ENCODE measurements around the gene ACAA2.

DNA sequence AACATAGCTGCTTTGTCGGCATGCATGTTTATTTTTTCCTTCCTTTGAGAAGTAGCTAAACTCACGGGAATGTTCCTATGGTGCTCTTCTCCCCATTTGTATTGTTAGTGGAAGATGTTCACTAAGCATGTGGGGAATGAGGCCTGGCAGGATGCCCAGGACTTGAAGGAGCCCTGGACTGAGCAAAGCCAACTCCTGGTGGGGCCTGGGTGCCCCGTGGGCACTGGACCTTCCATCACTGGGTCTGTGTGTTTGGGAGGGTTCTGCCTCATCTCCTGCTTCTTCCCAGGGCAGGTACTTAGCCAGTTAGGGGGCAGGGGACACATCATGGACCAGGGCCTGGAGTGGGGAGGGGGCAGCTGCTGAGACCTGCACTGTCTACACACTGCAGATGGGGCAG, 49.3 kb downstream of the ACAA2 start:
- TF ChIP-seq, protein P1, sequence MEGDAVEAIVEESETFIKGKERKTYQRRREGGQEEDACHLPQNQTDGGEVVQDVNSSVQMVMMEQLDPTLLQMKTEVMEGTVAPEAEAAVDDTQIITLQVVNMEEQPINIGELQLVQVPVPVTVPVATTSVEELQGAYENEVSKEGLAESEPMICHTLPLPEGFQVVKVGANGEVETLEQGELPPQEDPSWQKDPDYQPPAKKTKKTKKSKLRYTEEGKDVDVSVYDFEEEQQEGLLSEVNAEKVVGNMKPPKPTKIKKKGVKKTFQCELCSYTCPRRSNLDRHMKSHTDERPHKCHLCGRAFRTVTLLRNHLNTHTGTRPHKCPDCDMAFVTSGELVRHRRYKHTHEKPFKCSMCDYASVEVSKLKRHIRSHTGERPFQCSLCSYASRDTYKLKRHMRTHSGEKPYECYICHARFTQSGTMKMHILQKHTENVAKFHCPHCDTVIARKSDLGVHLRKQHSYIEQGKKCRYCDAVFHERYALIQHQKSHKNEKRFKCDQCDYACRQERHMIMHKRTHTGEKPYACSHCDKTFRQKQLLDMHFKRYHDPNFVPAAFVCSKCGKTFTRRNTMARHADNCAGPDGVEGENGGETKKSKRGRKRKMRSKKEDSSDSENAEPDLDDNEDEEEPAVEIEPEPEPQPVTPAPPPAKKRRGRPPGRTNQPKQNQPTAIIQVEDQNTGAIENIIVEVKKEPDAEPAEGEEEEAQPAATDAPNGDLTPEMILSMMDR (conservative IDR thresholded peaks at IDR 0.05; ENCODE audit: low read depth in 2 of 2) = no peak
- TF ChIP-seq POLR2AphosphoS5 (IDR thresholded peaks at IDR 0.05; ENCODE audit: low read depth) = no peak
- TF ChIP-seq EZH2 (IDR thresholded peaks at IDR 0.05; ENCODE audit: low read depth, unreplicated experiment) = no peak
- TF ChIP-seq EZH2phosphoT487 (IDR thresholded peaks at IDR 0.05; ENCODE audit: unreplicated experiment) = no peak
- TF ChIP-seq, protein P2, sequence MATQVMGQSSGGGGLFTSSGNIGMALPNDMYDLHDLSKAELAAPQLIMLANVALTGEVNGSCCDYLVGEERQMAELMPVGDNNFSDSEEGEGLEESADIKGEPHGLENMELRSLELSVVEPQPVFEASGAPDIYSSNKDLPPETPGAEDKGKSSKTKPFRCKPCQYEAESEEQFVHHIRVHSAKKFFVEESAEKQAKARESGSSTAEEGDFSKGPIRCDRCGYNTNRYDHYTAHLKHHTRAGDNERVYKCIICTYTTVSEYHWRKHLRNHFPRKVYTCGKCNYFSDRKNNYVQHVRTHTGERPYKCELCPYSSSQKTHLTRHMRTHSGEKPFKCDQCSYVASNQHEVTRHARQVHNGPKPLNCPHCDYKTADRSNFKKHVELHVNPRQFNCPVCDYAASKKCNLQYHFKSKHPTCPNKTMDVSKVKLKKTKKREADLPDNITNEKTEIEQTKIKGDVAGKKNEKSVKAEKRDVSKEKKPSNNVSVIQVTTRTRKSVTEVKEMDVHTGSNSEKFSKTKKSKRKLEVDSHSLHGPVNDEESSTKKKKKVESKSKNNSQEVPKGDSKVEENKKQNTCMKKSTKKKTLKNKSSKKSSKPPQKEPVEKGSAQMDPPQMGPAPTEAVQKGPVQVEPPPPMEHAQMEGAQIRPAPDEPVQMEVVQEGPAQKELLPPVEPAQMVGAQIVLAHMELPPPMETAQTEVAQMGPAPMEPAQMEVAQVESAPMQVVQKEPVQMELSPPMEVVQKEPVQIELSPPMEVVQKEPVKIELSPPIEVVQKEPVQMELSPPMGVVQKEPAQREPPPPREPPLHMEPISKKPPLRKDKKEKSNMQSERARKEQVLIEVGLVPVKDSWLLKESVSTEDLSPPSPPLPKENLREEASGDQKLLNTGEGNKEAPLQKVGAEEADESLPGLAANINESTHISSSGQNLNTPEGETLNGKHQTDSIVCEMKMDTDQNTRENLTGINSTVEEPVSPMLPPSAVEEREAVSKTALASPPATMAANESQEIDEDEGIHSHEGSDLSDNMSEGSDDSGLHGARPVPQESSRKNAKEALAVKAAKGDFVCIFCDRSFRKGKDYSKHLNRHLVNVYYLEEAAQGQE (IDR thresholded peaks at IDR 0.05; ENCODE audit: unreplicated experiment) = no peak
- TF ChIP-seq ZNF114 (CRISPR knock-in tag; IDR thresholded peaks at IDR 0.05) = no peak
- TF ChIP-seq, protein P3, sequence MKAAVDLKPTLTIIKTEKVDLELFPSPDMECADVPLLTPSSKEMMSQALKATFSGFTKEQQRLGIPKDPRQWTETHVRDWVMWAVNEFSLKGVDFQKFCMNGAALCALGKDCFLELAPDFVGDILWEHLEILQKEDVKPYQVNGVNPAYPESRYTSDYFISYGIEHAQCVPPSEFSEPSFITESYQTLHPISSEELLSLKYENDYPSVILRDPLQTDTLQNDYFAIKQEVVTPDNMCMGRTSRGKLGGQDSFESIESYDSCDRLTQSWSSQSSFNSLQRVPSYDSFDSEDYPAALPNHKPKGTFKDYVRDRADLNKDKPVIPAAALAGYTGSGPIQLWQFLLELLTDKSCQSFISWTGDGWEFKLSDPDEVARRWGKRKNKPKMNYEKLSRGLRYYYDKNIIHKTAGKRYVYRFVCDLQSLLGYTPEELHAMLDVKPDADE (IDR thresholded peaks at IDR 0.05) = no peak
- no peak for TF ChIP-seq CREB1 (CRISPR knock-in tag; IDR thresholded peaks at IDR 0.05; ENCODE audit: low read depth)
- TF ChIP-seq JUNB (IDR thresholded peaks at IDR 0.05; ENCODE audit: unreplicated experiment) = no peak

Measured in GM23338 (cell line).